HCT116 (cell line): ENCODE measurements around the gene GCN1. TPM values are rescaled to one million over a fixed set of nuclear protein-coding genes. Genes with fewer than 3 reads are reported as not detected.

Experiments used
- ATAC-seq: fragments of 200-7000 bp; cut with Tn5 transposase; 2 replicates; pipeline ENCODE4 v1.9.1; 2020; ENCODE audit warnings: mild to moderate bottlenecking, moderate library complexity
- BruUV-seq: library from RNA; stranded (reverse); fragments of 400-500 nt; replicated peaks from 2 replicates; lab custom pipeline; 2021; lab: Mats Ljungman, UMichigan
- CTCF ChIA-PET: fragments of 300-600 bp; sonication (Branson Sonifier 250); formaldehyde crosslinking; loops from one replicate; lab custom pipeline; 2021; ENCODE audit warnings: antibody characterized with exemption; lab: Charles Lee
- POLR2A ChIA-PET: fragments of 300-600, 350-600 bp; sonication (Branson Sonifier 250); formaldehyde crosslinking; loops from one replicate; lab custom pipeline; 2021; ENCODE audit warnings: antibody characterized with exemption; lab: Charles Lee
- RAD21 ChIA-PET, 2 experiments: fragments of 300-600 bp; sonication (Branson Sonifier 250); formaldehyde crosslinking; loops; one replicate each; lab custom pipeline; 2023; ENCODE audit warnings: low total read pairs in 2 of 2; ENCODE audit not compliant: uncharacterized antibody in 2 of 2, unreplicated experiment in 2 of 2, low non-redundant PET in 1 of 2; lab: Charles Lee
- DNase-seq: peaks from one replicate; pipeline ENCODE4 v3.0.0-alpha.2; 2010; ENCODE audit warnings: low read depth, low spot score
- H2AFZ ChIP-seq: fragments of 200-600 bp; shearing (Covaris generic), sonication (generic); 2 replicates; pipeline ENCODE4 v1.6.1; 2017; ENCODE audit warnings: low read depth, mixed run types, mixed read lengths, antibody characterized with exemption, low read length; ENCODE audit not compliant: poor library complexity, severe bottlenecking
- H3K27ac ChIP-seq: 2 replicates; pipeline ENCODE4 v1.5.1; 2012; ENCODE audit warnings: low read depth, low read length
- H3K27me3 ChIP-seq: fragments of 200-600 bp; sonication (generic); 2 replicates; pipeline ENCODE4 v1.6.1; 2016; ENCODE audit warnings: mixed run types, low read length, mixed read lengths; ENCODE audit not compliant: insufficient read depth
- H3K36me3 ChIP-seq, 2 experiments: fragments of 200-500 bp in 1 of 2; fragments of 200-600 bp in 1 of 2; sonication (Bioruptor generic) in 1 of 2; sonication (generic) in 1 of 2; 2 replicates each; pipeline versions ENCODE4 v1.5.1 to v1.6.1; 2014 to 2016; ENCODE audit warnings: low read length in 2 of 2, inconsistent platforms in 1 of 2, mixed read lengths in 1 of 2, mixed run types in 1 of 2; ENCODE audit not compliant: insufficient read depth in 2 of 2, control insufficient read depth in 1 of 2
- H3K4me1 ChIP-seq, 2 experiments: fragments of 200-600 bp in 1 of 2; sonication (generic) in 1 of 2; 2 replicates each; pipeline versions ENCODE4 v1.5.1 to v1.6.1; 2012 to 2017; ENCODE audit warnings: low read length in 2 of 2, inconsistent platforms in 1 of 2, mild to moderate bottlenecking in 1 of 2, mixed read lengths in 1 of 2, mixed run types in 1 of 2, moderate library complexity in 1 of 2; ENCODE audit not compliant: insufficient read depth in 2 of 2, control insufficient read depth in 1 of 2
- H3K4me2 ChIP-seq: fragments of 200-600 bp; sonication (generic); 2 replicates; pipeline ENCODE4 v1.6.1; 2017; ENCODE audit warnings: mixed run types, low read length, mixed read lengths
- H3K4me3 ChIP-seq, 2 experiments: fragments of 200-600 bp in 1 of 2; sonication (generic) in 1 of 2; replicated peaks in 1 of 2; 2 replicates each; pipeline ENCODE4 v1.5.1; 2011 to 2016; ENCODE audit warnings: low read length in 2 of 2, control low read depth in 1 of 2, low read depth in 1 of 2, mild to moderate bottlenecking in 1 of 2, mixed read lengths in 1 of 2, mixed run types in 1 of 2
- H3K79me2 ChIP-seq: fragments of 200-600 bp; sonication (generic); 2 replicates; pipeline ENCODE4 v1.6.1; 2017; ENCODE audit warnings: mild to moderate bottlenecking, mixed run types, low read length, moderate library complexity, mixed read lengths; ENCODE audit not compliant: insufficient read depth
- H3K9ac ChIP-seq: fragments of 200-600 bp; sonication (generic); 2 replicates; pipeline ENCODE4 v1.6.1; 2016; ENCODE audit warnings: low read length, mixed read lengths
- H3K9me2 ChIP-seq: fragments of 200-600 bp; sonication (generic), shearing (Covaris generic); 2 replicates; pipeline ENCODE4 v1.6.1; 2017; ENCODE audit warnings: mixed run types, mild to moderate bottlenecking, moderate library complexity; ENCODE audit not compliant: insufficient read depth
- H3K9me3 ChIP-seq, 2 experiments: fragments of 200-500 bp in 1 of 2; fragments of 200-600 bp in 1 of 2; sonication (Bioruptor generic) in 1 of 2; sonication (generic) in 1 of 2; 2 replicates each; pipeline ENCODE4 v1.6.1; 2014 to 2017; ENCODE audit warnings: low read length in 2 of 2, mixed read lengths in 2 of 2, inconsistent platforms in 1 of 2, low read depth in 1 of 2, mild to moderate bottlenecking in 1 of 2, mixed run types in 1 of 2, moderate library complexity in 1 of 2; ENCODE audit not compliant: control insufficient read depth in 1 of 2, insufficient read depth in 1 of 2
- H4K20me1 ChIP-seq: fragments of 200-600 bp; sonication (generic), shearing (Covaris generic); 2 replicates; pipeline ENCODE4 v1.6.1; 2017; ENCODE audit warnings: mixed run types, mild to moderate bottlenecking, moderate library complexity; ENCODE audit not compliant: insufficient read depth
- CBX3 ChIP-seq: IDR thresholded peaks from 2 replicates; pipeline ENCODE4 v1.6.1; 2012; ENCODE audit warnings: low read depth
- CEBPB ChIP-seq: IDR thresholded peaks from 2 replicates; pipeline ENCODE4 v1.6.1; 2012; ENCODE audit warnings: low read depth
- ELF1 ChIP-seq: IDR thresholded peaks from 2 replicates; pipeline ENCODE4 v1.6.1; 2012; ENCODE audit warnings: low read depth, borderline replicate concordance
- FOSL1 ChIP-seq: IDR thresholded peaks from 2 replicates; pipeline ENCODE4 v1.6.1; 2012; ENCODE audit warnings: low read depth
- POLR2A ChIP-seq: IDR thresholded peaks from 2 replicates; pipeline ENCODE4 v1.7.0; 2011; ENCODE audit warnings: borderline replicate concordance; ENCODE audit not compliant: insufficient read depth, insufficient read length; ENCODE audit errors: extremely low read depth
- POLR2AphosphoS5 ChIP-seq: IDR thresholded peaks from 2 replicates; pipeline ENCODE4 v1.6.1; 2011; ENCODE audit warnings: mild to moderate bottlenecking, low read depth, low read length, moderate library complexity
- SP1 ChIP-seq: IDR thresholded peaks from 2 replicates; pipeline ENCODE4 v1.6.1; 2012; ENCODE audit warnings: low read depth
- ZBTB33 ChIP-seq: IDR thresholded peaks from 2 replicates; pipeline ENCODE4 v1.6.1; 2011; ENCODE audit warnings: mild to moderate bottlenecking, low read length, moderate library complexity; ENCODE audit not compliant: insufficient replicate concordance; ENCODE audit errors: extremely low read depth
- ZFX ChIP-seq: fragments of 450-650 bp; IDR thresholded peaks from 2 replicates; pipeline ENCODE4 v1.6.1; 2017
- ZNF274 ChIP-seq: fragments of 200-500 bp; sonication (Bioruptor generic); IDR thresholded peaks from 2 replicates; pipeline ENCODE4 v1.6.1; 2014; ENCODE audit warnings: mild to moderate bottlenecking, low read depth, low read length, inconsistent platforms
- intact Hi-C: fragments of 100-400 bp; cut with micrococcal nuclease; formaldehyde crosslinking; loops from 2 replicates; pipeline ENCODE4 v1.10.0; 2022
- total RNA-seq: library from RNA; stranded (reverse); gene quantifications from one replicate; pipeline ENCODE4 v1.2.1, GENCODE V29; 2021; ENCODE audit not compliant: unreplicated experiment
- TF ChIP-seq, protein P1 (sequence below): IDR thresholded peaks from 2 replicates; pipeline ENCODE4 v1.6.1; 2012
- TF ChIP-seq, protein P2 (sequence below): IDR thresholded peaks from 2 replicates; pipeline ENCODE4 v1.6.1; 2012

The GCN1 gene
- total RNA-seq, 1 experiment from 2014 or later: 184 TPM

- POLR2A ChIA-PET: interaction anchor here (3.0 to 5.4 kb wide), 2 partner anchors 20 to 71 kb away, joined by 11 to 40 read pairs; partner anchors contain the start of genes RNU4-2 and RPLP0
- ATAC-seq: no peak
- Histone ChIP-seq H3K9ac (no peak overlapping the region), H3K4me2 (no peak overlapping the region), H3K79me2 (peaks cover 28% of the 10 kb centered on the region), H3K27ac (no peak overlapping the region), H3K4me3 (no peak overlapping the region)
- TF ChIP-seq POLR2AphosphoS5 (no peak), POLR2A (no peak), CBX3 (no peak), CEBPB (no peak), ELF1 (no peak), ZFX (no peak), FOSL1 (no peak), ZBTB33 (no peak), ZNF274 (no peak), SP1 (no peak)
- TF ChIP-seq, protein P1, sequence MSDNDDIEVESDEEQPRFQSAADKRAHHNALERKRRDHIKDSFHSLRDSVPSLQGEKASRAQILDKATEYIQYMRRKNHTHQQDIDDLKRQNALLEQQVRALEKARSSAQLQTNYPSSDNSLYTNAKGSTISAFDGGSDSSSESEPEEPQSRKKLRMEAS: no peak
- TF ChIP-seq, protein P2, sequence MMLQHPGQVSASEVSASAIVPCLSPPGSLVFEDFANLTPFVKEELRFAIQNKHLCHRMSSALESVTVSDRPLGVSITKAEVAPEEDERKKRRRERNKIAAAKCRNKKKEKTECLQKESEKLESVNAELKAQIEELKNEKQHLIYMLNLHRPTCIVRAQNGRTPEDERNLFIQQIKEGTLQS: no peak
- TF ChIP-seq, all 23 proteins: peak for 0
- H3K4me1 ChIP-seq: peaks cover 0 to 13% of the 10 kb centered on the region in 2 experiments; a peak in 3 of 4 replicates
- H3K9me2 ChIP-seq: no peaks in the 10 kb centered on the region
- ChIA-PET CTCF (interaction anchor here (1.9 kb wide), 1 partner anchor 20 kb away, joined by 8 read pairs; the partner anchor contains the start of gene RPLP0), RAD21 (no interaction called here)
- peaks cover 3% of the 10 kb centered on the region; the same call in 1 of the 2 replicates for H4K20me1 ChIP-seq
- intact Hi-C loops: no loop called here
- H3K36me3 ChIP-seq: peaks cover 38 to 60% of the 10 kb centered on the region in 2 experiments; a peak in 3 of 4 replicates
- H3K27me3 ChIP-seq: no peaks in the 10 kb centered on the region
- no peaks in the 10 kb centered on the region for H3K9me3 ChIP-seq
- H2AFZ ChIP-seq: no peak overlapping the region
- no peak for DNase-seq
- BruUV-seq: no TSS peak
Measured at GRCh38 chr12:120220838-120221575, 26.5 kb upstream of the GCN1 start.
